Medulla oblongata (tissue), 1 donor: ENCODE data around the gene LRRC4C.
"Not testable (repeated sequence)": the region's sequence is repeated elsewhere in the genome, so short reads cannot be mapped to it uniquely, and the experiment has no call there.

Source experiments
- DNase-seq: peaks from one replicate; pipeline ENCODE4 v3.0.0-alpha.2; 2015; ENCODE audit errors: extremely low spot score

The LRRC4C gene

GRCh38 chr11:40689823-40690222 is 769.6 kb downstream of the LRRC4C start:
- no peak for DNase-seq

- no peak for DNase-seq
Measured at GRCh38 chr11:40688369-40688768, 771.1 kb downstream of the LRRC4C start.

- no peak for DNase-seq
Measured at GRCh38 chr11:40686765-40687164, 772.7 kb downstream of the LRRC4C start.

- no peak for DNase-seq
Measured at GRCh38 chr11:40683010-40683409, 776.4 kb downstream of the LRRC4C start.

GRCh38 chr11:40679276-40679675 is 780.2 kb downstream of the LRRC4C start:
- no peak for DNase-seq

GRCh38 chr11:40647295-40647694 is 812.2 kb downstream of the LRRC4C start:
- DNase-seq, result no peak

- DNase-seq, result no peak
Measured at GRCh38 chr11:40642284-40642683, 817.2 kb downstream of the LRRC4C start.

- DNase-seq, result no peak
Measured at GRCh38 chr11:40619654-40620053, 839.8 kb downstream of the LRRC4C start.

- DNase-seq, result no peak
Measured at GRCh38 chr11:40606800-40607199, 852.7 kb downstream of the LRRC4C start.

GRCh38 chr11:40602866-40603552 is 856.4 kb downstream of the LRRC4C start:
- DNase-seq, result no peak

GRCh38 chr11:40597546-40598113 is 861.8 kb downstream of the LRRC4C start:
- DNase-seq, result no peak

- no peak for DNase-seq
Measured at GRCh38 chr11:40573254-40573891, 886.1 kb downstream of the LRRC4C start.

- DNase-seq, result no peak
Measured at GRCh38 chr11:40569947-40570531, 889.4 kb downstream of the LRRC4C start.

GRCh38 chr11:40567392-40567791 is 892.1 kb downstream of the LRRC4C start:
- no peak for DNase-seq

GRCh38 chr11:40544162-40544561 is 915.3 kb downstream of the LRRC4C start:
- DNase-seq, result no peak

- no peak for DNase-seq
Measured at GRCh38 chr11:40542821-40543220, 916.6 kb downstream of the LRRC4C start.

GRCh38 chr11:40537734-40538133 is 921.7 kb downstream of the LRRC4C start:
- DNase-seq, result no peak

- not testable (repeated sequence) for DNase-seq
Measured at GRCh38 chr11:40522080-40522479, 937.4 kb downstream of the LRRC4C start.

- DNase-seq, result no peak
Measured at GRCh38 chr11:40517122-40517521, 942.3 kb downstream of the LRRC4C start.

- DNase-seq, result no peak
Measured at GRCh38 chr11:40514124-40514523, 945.3 kb downstream of the LRRC4C start.

- DNase-seq, result no peak
Measured at GRCh38 chr11:40513281-40513680, 946.2 kb downstream of the LRRC4C start.

GRCh38 chr11:40508303-40508702 is 951.1 kb downstream of the LRRC4C start:
- no peak for DNase-seq

GRCh38 chr11:40506226-40506625 is 953.2 kb downstream of the LRRC4C start:
- no peak for DNase-seq
